Measurements from ENCODE around the gene ALOX15.
"Not testable (repeated sequence)": the region's sequence is repeated elsewhere in the genome, so short reads cannot be mapped to it uniquely, and the experiment has no call there.

The ALOX15 gene, protein sequence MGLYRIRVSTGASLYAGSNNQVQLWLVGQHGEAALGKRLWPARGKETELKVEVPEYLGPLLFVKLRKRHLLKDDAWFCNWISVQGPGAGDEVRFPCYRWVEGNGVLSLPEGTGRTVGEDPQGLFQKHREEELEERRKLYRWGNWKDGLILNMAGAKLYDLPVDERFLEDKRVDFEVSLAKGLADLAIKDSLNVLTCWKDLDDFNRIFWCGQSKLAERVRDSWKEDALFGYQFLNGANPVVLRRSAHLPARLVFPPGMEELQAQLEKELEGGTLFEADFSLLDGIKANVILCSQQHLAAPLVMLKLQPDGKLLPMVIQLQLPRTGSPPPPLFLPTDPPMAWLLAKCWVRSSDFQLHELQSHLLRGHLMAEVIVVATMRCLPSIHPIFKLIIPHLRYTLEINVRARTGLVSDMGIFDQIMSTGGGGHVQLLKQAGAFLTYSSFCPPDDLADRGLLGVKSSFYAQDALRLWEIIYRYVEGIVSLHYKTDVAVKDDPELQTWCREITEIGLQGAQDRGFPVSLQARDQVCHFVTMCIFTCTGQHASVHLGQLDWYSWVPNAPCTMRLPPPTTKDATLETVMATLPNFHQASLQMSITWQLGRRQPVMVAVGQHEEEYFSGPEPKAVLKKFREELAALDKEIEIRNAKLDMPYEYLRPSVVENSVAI

DNA sequence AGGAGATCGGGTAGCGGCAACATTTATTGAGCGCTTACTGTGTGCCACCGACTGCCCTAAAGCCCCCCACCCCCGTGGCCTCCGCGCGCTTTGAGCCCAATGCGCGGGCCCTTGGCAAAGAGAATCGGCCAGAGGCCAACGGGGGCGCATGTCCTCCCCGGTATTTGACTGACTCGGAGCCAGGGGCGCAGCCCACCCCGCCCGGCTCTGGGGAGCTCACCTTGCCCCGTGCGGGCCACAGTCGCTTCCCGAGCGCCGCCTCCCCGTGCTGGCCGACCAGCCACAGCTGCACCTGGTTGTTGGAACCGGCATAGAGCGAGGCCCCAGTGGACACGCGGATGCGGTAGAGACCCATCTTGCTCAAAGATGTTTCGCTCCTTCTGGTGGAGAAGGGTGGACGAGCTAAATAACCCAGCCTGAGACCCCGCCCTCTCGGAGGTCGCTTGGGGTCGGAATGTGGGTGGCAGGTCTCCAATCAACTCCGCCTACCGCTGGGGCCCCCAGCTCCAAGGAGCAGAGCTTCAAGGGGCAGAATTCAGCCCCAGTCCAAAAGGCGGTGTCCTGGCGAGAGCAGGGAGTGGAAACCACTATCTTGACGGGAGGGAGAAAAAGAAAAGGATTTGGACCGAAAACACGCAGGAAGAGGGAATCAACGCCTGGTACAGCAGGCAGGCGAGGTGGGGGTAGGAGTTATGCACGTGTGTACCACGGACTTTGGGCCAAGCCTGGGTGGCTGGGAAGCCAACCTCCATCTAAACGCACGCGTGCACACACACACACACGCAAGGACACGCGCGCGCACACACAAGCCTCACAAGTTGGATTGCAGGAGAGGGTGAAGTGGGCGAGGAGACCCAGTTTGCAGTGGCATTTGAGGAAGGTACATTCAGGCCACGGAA lies at the start of gene ALOX15:
Gene ALOX15, minus strand, starts transcription at position 382 of the 899 bp plus-strand sequence. Its CDS starts 27 bp downstream, at position 355.
- Histone ChIP-seq H3K9me3 (ENCODE audit: control insufficient read depth in 2 of 2, low read length in 2 of 2) (no peaks in the 10 kb centered on the region), H3K9ac (ENCODE audit: low read length in 2 of 2) (no peak within 1 kb of the TSS), H3K4me3 (ENCODE audit: low read length in 2 of 2) (no peak within 1 kb of the TSS)

GRCh38 chr17:4690745-4691144 lies 49.3 kb upstream of the ALOX15 start:
- peaks cover 0 to 7% of the 10 kb centered on the region in 2 donors for H3K36me3 ChIP-seq (ENCODE audit: control insufficient read depth in 2 of 2, insufficient read depth in 2 of 2, low read length in 2 of 2)
- H3K9ac ChIP-seq (ENCODE audit: low read length in 2 of 2) = no peak overlapping the region
- no peak overlapping the region for H3K4me3 ChIP-seq (ENCODE audit: low read length in 2 of 2)
- H3K4me1 ChIP-seq (ENCODE audit: control insufficient read depth, insufficient read depth, low read length) = peaks cover 8% of the 10 kb centered on the region
- H3K9me3 ChIP-seq (ENCODE audit: control insufficient read depth in 2 of 2, low read length in 2 of 2) = no peaks in the 10 kb centered on the region
- H3K27me3 ChIP-seq (ENCODE audit: control insufficient read depth in 1 of 2, insufficient read depth in 2 of 2, low read length in 2 of 2) = no peaks in the 10 kb centered on the region
- no peak overlapping the region for H3K27ac ChIP-seq (ENCODE audit: low read length)

More for the DNA sequence above, at the start of gene ALOX15:
- Histone ChIP-seq H3K36me3 (ENCODE audit: control insufficient read depth in 2 of 2, insufficient read depth in 2 of 2, low read length in 2 of 2) (no peaks in the 10 kb centered on the region), H3K27me3 (ENCODE audit: control insufficient read depth in 1 of 2, insufficient read depth in 2 of 2, low read length in 2 of 2) (peaks cover 35 to 44% of the 10 kb centered on the region in 2 donors), H3K27ac (ENCODE audit: low read length) (no peak within 1 kb of the TSS), H3K4me1 (ENCODE audit: control insufficient read depth, insufficient read depth, low read length) (peaks cover 4% of the 10 kb centered on the region)

- not testable (repeated sequence) for H3K27ac ChIP-seq (ENCODE audit: low read length); H3K36me3 ChIP-seq (ENCODE audit: control insufficient read depth in 2 of 2, insufficient read depth in 2 of 2, low read length in 2 of 2); H3K9me3 ChIP-seq (ENCODE audit: control insufficient read depth in 2 of 2, low read length in 2 of 2); H3K9ac ChIP-seq (ENCODE audit: low read length in 2 of 2); H3K4me1 ChIP-seq (ENCODE audit: control insufficient read depth, insufficient read depth, low read length); H3K27me3 ChIP-seq (ENCODE audit: control insufficient read depth in 1 of 2, insufficient read depth in 2 of 2, low read length in 2 of 2); H3K4me3 ChIP-seq (ENCODE audit: low read length in 2 of 2)
These were observed 48.4 kb upstream of the ALOX15 start for GRCh38 chr17:4689872-4690271.

DNA sequence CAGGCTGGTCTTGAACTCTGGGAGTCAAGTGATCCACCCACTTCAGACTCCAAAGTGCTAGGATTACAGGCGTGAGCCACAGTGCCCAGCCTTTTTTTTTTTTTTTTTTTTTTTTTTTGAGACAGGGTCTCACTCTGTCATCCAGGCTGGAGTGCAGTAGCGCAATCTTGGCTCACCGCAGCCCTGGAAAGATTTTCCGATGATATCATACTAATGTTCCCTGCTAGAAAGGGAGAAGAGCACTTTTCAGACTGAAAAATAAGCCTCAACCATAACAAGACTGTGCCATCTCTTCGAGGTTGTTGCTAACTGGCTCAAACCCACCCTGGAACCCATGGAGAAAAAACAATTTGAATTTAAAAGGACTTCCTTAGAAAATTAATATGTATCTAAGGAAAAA lies 42.3 kb upstream of the ALOX15 start:
- not testable (repeated sequence) for H3K4me1 ChIP-seq (ENCODE audit: control insufficient read depth, insufficient read depth, low read length); H3K9ac ChIP-seq (ENCODE audit: low read length in 2 of 2); H3K9me3 ChIP-seq (ENCODE audit: control insufficient read depth in 2 of 2, low read length in 2 of 2); H3K27me3 ChIP-seq (ENCODE audit: control insufficient read depth in 1 of 2, insufficient read depth in 2 of 2, low read length in 2 of 2); H3K4me3 ChIP-seq (ENCODE audit: low read length in 2 of 2)
- H3K27ac ChIP-seq (ENCODE audit: low read length) = peak overlapping the region; percentile 69
- peaks cover 16 to 24% of the 10 kb centered on the region in 2 donors for H3K36me3 ChIP-seq (ENCODE audit: control insufficient read depth in 2 of 2, insufficient read depth in 2 of 2, low read length in 2 of 2)

DNA sequence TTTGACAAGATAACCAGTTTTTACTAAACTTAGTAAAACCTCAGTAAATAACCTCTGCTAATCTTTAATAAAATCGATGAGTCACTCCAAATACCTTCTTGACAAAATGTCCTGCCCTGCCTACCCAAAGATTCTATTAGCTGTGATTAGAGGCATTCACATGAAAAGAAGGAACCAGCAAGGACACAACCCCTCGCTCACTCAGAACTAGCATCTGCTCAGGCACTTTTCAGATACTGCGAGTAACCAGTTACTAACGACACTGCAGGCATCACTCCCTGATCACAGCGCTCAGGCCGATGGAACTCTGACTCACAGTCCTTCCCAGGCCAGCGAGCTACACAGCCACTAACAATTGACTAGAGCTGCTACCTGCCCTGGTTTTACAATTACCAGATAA lies 38.2 kb upstream of the ALOX15 start:
- peaks cover 32 to 51% of the 10 kb centered on the region in 2 donors for H3K36me3 ChIP-seq (ENCODE audit: control insufficient read depth in 2 of 2, insufficient read depth in 2 of 2, low read length in 2 of 2)

DNA sequence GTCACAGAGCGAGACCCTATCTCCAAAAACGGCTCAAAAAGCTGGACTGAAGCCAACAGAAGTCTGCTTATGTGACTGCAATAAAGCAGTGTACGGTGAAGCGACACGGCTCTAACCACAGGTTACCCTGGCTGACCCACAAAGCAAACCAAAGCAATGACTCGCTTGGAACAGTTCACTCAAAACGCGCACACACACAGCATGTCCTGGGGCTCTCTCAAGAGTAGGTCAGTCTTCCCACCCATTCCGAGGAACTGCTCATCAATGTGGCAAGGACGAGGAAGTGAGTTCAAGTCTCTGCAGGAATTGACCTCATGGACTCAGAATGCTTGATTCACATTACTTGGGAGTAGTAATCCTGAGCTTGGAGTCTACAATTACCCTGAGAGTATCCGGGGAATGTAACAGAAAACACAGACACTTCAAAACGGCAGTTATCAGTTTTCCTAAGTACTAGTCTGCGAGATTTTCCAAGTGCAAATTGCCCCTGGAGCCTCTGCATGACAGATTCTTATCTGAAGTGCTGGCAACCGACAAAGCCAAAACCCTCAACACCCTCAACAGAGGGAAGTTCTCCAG lies 37.1 kb upstream of the ALOX15 start:
- H3K9ac ChIP-seq (ENCODE audit: low read length in 2 of 2) = no peak overlapping the region
- peaks cover 35 to 58% of the 10 kb centered on the region in 2 donors for H3K36me3 ChIP-seq (ENCODE audit: control insufficient read depth in 2 of 2, insufficient read depth in 2 of 2, low read length in 2 of 2)
- H3K4me1 ChIP-seq (ENCODE audit: control insufficient read depth, insufficient read depth, low read length) = peaks cover 6% of the 10 kb centered on the region
- no peaks in the 10 kb centered on the region for H3K27me3 ChIP-seq (ENCODE audit: control insufficient read depth in 1 of 2, insufficient read depth in 2 of 2, low read length in 2 of 2)
- H3K9me3 ChIP-seq (ENCODE audit: control insufficient read depth in 2 of 2, low read length in 2 of 2) = no peaks in the 10 kb centered on the region
- no peak overlapping the region for H3K27ac ChIP-seq (ENCODE audit: low read length)
- no peak overlapping the region for H3K4me3 ChIP-seq (ENCODE audit: low read length in 2 of 2)

More for the DNA sequence above, 38.2 kb upstream of the ALOX15 start:
- Histone ChIP-seq H3K9ac (ENCODE audit: low read length in 2 of 2) (no peak overlapping the region), H3K9me3 (ENCODE audit: control insufficient read depth in 2 of 2, low read length in 2 of 2) (no peaks in the 10 kb centered on the region), H3K4me3 (ENCODE audit: low read length in 2 of 2) (no peak overlapping the region), H3K27me3 (ENCODE audit: control insufficient read depth in 1 of 2, insufficient read depth in 2 of 2, low read length in 2 of 2) (no peaks in the 10 kb centered on the region), H3K4me1 (ENCODE audit: control insufficient read depth, insufficient read depth, low read length) (peaks cover 6% of the 10 kb centered on the region), H3K27ac (ENCODE audit: low read length) (no peak overlapping the region)

DNA sequence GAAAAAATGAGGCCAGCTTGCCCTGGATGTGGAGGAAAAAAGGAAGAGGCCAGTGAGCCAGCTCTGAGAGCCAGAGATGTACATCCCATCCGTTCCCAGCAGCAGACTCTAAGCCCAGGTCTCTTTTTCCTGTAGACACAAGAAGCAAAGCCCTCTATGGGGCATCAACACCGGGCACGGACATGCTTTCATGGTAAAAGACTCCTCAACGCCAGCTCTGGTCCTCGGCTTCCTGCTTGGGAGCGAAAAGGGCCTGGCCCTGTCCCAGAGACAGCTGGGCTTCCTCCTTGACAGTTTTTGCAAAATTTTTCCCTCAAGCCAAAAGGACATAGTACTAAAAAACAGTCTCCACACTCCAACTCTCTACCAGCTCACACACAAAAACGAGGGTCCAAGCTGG lies 35.3 kb upstream of the ALOX15 start:
- Histone ChIP-seq H3K4me1 (ENCODE audit: control insufficient read depth, insufficient read depth, low read length) (peaks cover 6% of the 10 kb centered on the region), H3K9me3 (ENCODE audit: control insufficient read depth in 2 of 2, low read length in 2 of 2) (no peaks in the 10 kb centered on the region), H3K36me3 (ENCODE audit: control insufficient read depth in 2 of 2, insufficient read depth in 2 of 2, low read length in 2 of 2) (peaks cover 37 to 52% of the 10 kb centered on the region in 2 donors), H3K27ac (ENCODE audit: low read length) (no peak overlapping the region), H3K9ac (ENCODE audit: low read length in 2 of 2) (no peak overlapping the region), H3K27me3 (ENCODE audit: control insufficient read depth in 1 of 2, insufficient read depth in 2 of 2, low read length in 2 of 2) (no peaks in the 10 kb centered on the region), H3K4me3 (ENCODE audit: low read length in 2 of 2) (no peak overlapping the region)

- H3K4me3 ChIP-seq (ENCODE audit: low read length in 2 of 2) = no peak overlapping the region
- H3K27ac ChIP-seq (ENCODE audit: low read length) = no peak overlapping the region
- no peaks in the 10 kb centered on the region for H3K27me3 ChIP-seq (ENCODE audit: control insufficient read depth in 1 of 2, insufficient read depth in 2 of 2, low read length in 2 of 2)
- H3K36me3 ChIP-seq (ENCODE audit: control insufficient read depth in 2 of 2, insufficient read depth in 2 of 2, low read length in 2 of 2) = peaks cover 39 to 54% of the 10 kb centered on the region in 2 donors
- peaks cover 6% of the 10 kb centered on the region for H3K4me1 ChIP-seq (ENCODE audit: control insufficient read depth, insufficient read depth, low read length)
- H3K9ac ChIP-seq (ENCODE audit: low read length in 2 of 2) = no peak overlapping the region
- no peaks in the 10 kb centered on the region for H3K9me3 ChIP-seq (ENCODE audit: control insufficient read depth in 2 of 2, low read length in 2 of 2)
These were observed 34.3 kb upstream of the ALOX15 start for GRCh38 chr17:4675791-4676190.

- Histone ChIP-seq H3K9ac (ENCODE audit: low read length in 2 of 2) (no peak overlapping the region), H3K27me3 (ENCODE audit: control insufficient read depth in 1 of 2, insufficient read depth in 2 of 2, low read length in 2 of 2) (no peaks in the 10 kb centered on the region), H3K9me3 (ENCODE audit: control insufficient read depth in 2 of 2, low read length in 2 of 2) (no peaks in the 10 kb centered on the region), H3K27ac (ENCODE audit: low read length) (no peak overlapping the region), H3K36me3 (ENCODE audit: control insufficient read depth in 2 of 2, insufficient read depth in 2 of 2, low read length in 2 of 2) (peaks cover 39 to 47% of the 10 kb centered on the region in 2 donors), H3K4me1 (ENCODE audit: control insufficient read depth, insufficient read depth, low read length) (peaks cover 6% of the 10 kb centered on the region), H3K4me3 (ENCODE audit: low read length in 2 of 2) (no peak overlapping the region)
These were observed 33.2 kb upstream of the ALOX15 start for GRCh38 chr17:4674685-4674998.

GRCh38 chr17:4673986-4674684 lies 32.7 kb upstream of the ALOX15 start:
- H3K9ac ChIP-seq (ENCODE audit: low read length in 2 of 2) = no peak overlapping the region
- H3K4me3 ChIP-seq (ENCODE audit: low read length in 2 of 2) = no peak overlapping the region
- no peaks in the 10 kb centered on the region for H3K9me3 ChIP-seq (ENCODE audit: control insufficient read depth in 2 of 2, low read length in 2 of 2)
- H3K27ac ChIP-seq (ENCODE audit: low read length) = no peak overlapping the region
- H3K4me1 ChIP-seq (ENCODE audit: control insufficient read depth, insufficient read depth, low read length) = peaks cover 6% of the 10 kb centered on the region
- H3K36me3 ChIP-seq (ENCODE audit: control insufficient read depth in 2 of 2, insufficient read depth in 2 of 2, low read length in 2 of 2) = peaks cover 35 to 46% of the 10 kb centered on the region in 2 donors
- H3K27me3 ChIP-seq (ENCODE audit: control insufficient read depth in 1 of 2, insufficient read depth in 2 of 2, low read length in 2 of 2) = no peaks in the 10 kb centered on the region

All from stomach smooth muscle (tissue), 2 donors.